Endometrium (tissue), 2 donors: ENCODE results near the gene COLQ.
"Not testable (repeated sequence)": the region's sequence is repeated elsewhere in the genome, so short reads cannot be mapped to it uniquely, and the experiment has no call there.

ENCODE experiments used
- FAIRE-seq: peaks from 2 replicates; lab custom pipeline; 2012; peaks lifted over from hg19 to GRCh38; lab: Jason Lieb, UNC
- donor health status: control.
- donor health status: control.

The COLQ gene

DNA sequence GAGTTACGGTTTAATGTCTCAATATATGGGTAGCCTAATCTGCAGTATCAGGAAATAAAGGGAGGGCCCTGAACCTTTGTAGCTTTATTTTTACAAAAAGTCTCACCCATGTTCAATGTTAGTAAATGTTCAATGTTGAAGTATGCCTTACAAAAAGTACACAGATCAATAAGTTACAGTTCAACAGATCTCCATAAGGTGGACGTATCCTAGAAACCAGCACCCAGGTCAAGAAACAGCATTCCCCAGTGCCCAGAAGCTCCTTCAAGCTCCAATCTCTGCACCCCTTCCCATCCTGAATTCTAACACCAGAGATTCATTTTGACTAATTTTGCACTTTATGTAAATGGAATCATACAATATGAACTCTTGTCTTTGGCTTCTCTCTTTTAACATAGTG lies 31.3 kb downstream of the COLQ start:
- no peak for FAIRE-seq

DNA sequence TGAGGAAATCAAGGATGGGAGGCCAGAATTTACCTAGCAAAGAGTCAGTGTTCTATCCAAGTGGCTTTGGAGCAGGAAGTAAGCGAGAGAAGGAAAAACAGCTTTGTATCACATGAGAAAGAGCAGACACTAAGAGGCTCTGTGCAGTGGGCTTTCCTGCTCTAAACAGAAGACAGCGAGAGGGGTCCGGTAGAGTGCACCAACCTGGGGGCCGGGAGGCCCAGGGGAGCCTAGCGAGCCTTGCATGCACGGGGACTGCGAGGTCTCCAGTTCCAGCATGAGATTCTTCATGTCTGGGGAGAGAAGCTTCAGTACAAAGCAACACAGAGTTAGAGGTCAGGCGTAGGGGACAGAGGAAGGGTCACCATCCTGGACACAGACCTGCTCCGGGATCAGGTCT lies 33.5 kb downstream of the COLQ start:
- no peak for FAIRE-seq

DNA sequence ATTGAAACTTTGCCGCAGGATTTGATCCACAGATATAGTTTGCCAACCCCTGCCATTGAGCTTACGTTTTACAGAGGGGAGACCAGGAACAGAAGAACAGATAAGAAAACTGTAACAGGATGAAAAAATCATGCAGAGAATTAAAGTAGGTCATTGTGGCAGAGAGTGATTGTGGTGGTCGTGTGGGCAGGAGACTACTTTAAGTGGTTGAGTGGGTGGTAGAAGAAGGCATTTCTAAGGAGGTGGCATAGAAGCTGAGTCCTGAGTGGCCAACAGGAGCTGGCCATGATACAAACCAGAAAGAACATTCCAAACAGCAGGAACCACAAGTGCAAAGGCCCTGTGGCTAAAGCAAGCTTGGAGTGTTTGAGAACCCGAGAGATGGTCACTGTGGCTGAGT lies 34.5 kb downstream of the COLQ start:
- FAIRE-seq = no peak

DNA sequence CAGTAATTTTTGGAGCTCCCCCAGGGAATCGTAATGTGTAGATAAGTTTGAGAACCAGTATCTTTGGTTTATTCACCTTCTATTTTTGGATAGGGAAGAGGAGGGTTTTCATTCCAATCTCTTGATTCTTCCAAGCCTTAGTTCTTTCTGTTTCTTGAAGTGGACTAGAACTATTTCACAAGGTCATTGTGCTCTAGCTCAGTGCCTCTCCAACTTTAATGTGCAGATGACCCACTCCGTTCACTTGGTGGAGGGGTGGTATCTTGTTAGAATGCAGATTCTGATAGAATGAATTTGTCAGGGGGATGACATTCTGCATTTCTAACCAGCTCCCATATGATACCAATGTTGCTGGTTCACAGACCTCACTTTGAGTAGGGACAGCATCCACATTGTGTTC lies 35.5 kb downstream of the COLQ start:
- no peak for FAIRE-seq

DNA sequence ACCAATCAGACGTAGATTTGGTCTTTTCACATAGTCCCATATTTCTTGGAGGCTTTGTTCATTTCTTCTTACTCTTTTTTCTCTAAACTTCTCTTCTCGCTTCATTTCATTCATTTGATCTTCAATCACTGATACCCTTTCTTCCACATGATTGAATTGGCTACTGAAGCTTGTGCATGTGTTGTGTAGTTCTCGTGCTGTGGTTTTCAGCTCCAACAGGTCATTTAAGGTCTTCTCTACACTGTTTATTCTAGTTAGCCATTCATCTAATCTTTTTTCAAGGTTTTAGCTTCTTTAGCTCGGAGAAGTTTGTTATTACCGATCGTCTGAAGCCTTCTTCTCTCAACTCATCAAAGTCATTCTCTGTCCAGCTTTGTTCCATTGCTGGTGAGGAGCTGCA lies 37.0 kb downstream of the COLQ start:
- not testable (repeated sequence) for FAIRE-seq

DNA sequence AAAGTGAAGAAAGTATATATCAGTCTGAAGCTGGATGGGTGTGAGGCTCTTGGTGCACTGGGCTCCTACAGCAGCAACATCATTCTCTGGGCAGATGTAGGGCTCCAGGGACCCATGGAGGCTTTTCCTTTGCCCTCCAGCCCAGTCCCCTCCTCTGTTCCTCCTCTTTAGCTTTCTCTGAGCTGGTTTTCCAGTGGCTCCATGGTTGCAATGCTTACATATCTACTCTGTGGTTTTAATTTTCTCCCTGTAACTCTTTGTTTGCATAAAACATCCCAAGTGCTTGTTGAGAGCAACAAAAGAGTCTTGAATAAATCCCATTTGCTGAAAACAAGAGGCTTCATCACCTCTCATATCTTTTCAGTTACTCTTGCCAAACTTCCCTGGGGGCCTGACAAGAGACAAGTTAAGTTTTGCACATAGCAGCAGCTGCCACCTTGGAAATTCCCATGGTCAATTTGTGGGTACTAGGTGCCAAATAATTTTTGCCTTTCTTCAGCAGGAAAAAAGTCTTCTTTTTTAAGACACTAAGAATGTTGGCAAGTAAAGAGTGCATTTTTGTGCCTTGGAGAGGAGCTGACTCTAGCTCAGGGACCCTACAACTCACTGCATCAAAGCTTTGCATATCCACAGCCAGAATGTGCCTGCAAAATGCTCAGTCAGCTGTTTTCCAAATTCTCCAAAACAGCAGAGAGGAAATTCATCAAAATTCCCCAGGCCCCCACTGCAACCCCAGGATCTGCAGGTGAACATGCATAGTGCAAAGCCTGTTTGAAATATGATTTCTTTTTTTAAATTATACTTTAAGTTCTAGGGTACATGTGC lies 41.9 kb downstream of the COLQ start:
- FAIRE-seq = no peak

DNA sequence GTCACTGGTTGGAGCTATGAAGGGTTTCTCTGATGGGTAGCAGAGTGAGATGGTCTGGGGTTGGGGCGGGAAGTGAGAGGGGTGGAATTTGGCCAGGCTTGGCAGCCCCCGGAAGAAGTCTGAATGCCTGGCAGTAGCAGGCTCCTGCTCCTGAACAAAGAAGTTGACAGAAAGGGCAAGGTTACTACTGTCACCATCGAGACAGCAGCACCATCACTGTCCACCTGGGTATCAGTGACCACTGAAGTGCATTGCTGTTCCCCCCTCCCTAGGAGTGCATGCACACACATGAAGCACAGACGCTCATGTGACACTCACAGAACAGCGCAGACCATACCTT lies 42.9 kb downstream of the COLQ start:
- no peak for FAIRE-seq

DNA sequence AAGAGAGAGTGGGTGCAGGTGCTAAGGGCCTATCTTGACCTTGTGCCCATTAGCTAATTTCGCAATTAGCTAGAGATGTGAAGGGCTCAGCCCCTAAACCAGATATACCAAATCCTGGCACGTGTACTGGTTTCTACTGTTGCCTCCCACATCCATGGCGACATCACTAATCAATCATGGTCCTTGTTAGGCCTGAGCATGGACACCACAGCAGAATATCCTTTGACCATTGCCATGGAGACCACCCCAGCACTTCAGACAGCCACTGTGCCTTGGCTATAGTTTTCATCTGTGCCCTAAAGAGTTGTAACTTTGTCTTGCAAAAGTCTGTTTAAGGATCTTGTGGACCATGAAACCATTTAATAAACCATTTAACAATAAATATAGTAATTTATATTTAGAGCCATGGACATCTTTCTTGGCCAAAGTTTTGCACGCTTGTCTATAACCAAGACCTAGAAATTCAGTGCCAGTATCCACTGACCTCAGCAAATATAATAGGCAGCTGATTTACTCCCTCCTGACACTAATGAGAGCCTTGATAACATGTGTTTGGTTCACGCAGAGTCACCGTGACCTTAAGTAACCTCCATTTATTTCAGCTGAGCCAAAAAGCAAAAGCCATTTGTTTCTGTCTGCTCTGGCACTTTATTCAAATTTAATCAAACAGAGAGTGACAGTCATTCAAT lies 43.4 kb downstream of the COLQ start:
- FAIRE-seq = no peak

DNA sequence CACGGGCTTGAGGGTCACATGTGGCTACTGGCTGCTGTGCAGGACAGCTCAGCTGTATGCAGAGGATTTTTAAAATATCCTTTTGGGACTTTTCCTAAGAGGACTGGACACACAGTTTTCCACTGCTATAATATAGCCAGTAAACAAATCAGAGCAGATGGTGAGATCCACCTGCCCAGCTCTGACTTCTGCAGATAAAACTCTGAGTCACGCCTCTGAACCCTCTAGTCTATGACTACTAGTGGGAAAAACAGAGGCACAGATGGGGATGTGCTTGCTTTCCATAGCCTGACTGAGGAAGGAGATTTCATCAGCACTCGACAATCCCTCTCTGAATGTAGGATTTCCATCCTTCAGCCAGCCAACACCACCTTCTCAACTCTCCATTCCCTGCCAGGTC lies 45.1 kb downstream of the COLQ start:
- FAIRE-seq = no peak

DNA sequence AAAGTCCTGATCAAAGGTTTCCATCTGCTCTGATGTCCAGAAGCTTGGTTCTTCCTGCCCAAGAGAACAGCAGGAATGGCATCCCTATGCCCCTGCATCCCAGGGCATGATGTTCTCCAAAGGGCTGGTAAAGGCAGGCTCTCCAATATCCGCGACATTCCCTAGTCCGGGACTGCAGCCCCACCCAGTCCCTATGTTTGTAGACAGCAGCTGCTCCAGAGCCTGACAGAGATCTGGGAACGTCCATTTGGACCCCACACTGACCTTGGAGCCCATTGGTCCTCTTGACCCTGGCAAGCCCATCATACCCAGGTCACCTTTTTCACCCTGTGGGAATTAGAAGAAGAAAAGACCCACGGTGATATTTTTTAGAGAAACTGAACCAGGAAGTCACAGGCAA lies 46.3 kb downstream of the COLQ start:
- FAIRE-seq = no peak

DNA sequence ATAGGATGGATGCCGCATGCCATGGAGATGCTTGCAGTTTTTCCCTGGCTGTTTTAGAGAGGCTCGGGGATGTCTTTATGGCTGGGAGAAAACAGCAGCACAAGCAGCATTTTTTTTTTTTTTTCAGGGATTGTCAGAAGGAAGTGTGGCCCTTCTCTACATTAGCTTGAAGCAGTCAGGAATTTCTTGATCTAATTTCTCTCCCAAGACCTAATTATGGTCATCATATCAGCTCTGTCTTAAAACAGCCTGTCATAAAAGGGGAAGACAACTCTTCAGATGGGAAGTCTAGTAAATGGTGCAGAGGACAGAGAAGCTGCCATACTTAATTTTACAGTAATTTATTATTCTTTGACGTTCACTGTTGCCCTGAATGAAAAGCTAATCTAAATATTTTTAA lies 49.6 kb downstream of the COLQ start:
- no peak for FAIRE-seq

DNA sequence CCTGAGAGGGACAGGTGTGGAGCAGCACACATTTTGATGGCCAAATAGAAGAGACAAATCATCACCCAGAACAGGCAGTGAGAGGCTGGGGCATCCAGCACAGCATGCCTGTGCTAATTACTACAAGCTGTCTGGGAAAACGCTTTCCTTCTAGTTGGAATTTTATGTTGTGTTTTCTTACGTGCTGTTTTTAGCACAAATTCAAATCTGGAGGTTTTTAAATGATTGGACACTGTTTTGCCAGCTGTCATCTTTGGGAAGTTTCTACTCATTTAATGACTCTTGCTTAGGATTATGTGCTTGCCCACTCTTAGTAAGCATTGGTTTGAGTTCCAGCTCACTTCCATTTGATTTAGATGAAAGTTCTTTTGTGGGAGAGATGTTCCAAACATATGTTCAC lies 50.7 kb downstream of the COLQ start:
- no peak for FAIRE-seq

DNA sequence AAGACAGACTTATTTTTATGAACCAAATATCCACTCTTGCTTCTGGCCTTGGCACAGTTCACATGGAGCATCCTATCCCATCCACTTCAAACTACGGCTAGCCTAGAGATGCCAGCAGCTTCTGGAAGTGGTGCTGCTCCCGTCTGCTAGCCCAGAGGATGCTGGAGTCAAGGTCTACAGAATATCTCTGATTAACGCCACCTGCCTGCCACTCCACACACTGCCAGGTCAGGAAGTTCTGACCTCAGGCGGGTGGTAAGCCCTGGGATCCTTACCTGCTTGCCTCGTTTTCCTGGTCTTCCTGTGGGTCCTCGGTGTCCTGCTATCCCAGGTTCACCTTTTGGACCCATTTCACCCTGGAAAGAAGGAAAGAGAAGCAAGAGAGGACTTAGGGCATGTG lies 51.2 kb downstream of the COLQ start:
- no peak for FAIRE-seq

DNA sequence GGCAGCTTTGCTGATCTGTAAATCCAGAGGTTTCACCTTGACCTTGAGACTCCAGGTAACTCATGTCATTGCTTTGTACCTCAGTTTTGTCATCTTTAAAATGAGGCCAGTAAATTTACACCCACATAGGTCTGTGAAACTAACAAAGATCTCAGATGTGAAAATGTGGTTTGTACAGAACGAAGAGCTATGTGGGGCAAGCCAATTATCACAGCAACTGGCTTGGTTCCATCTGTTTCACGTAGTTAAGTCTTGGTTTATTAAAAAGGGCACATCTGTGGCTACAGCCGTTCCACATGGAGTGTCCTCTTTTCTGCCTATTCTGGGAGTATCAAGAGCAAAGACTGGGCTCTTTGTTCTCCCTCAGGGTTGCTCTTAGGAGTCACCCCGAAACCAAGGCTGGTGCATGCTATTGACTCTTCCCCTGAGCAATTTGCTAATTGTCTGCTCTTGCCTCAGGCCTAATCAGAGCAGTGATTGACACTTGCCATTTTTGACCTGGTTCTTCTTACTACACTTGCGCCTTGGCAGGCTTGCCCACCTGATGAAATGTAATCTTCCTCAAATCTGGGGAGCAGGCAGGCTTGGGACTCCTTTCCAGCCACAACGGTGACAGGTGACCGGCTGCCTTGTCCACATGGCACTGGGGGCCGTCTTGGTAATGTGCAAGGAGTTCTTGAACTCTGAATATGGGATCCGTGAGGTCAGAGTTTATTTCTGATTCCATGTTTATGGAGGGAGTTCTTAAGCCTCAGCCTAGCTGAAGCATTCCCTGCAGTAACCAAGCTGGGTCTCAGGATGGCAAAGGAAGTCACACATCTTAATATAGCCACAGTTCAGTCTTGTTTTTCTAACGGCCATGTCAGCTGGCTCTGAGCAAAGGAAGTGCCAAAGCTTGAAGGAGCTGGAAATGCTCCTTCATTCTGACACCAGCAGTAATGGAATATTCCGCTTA lies 54.0 kb downstream of the COLQ start:
- no peak for FAIRE-seq

DNA sequence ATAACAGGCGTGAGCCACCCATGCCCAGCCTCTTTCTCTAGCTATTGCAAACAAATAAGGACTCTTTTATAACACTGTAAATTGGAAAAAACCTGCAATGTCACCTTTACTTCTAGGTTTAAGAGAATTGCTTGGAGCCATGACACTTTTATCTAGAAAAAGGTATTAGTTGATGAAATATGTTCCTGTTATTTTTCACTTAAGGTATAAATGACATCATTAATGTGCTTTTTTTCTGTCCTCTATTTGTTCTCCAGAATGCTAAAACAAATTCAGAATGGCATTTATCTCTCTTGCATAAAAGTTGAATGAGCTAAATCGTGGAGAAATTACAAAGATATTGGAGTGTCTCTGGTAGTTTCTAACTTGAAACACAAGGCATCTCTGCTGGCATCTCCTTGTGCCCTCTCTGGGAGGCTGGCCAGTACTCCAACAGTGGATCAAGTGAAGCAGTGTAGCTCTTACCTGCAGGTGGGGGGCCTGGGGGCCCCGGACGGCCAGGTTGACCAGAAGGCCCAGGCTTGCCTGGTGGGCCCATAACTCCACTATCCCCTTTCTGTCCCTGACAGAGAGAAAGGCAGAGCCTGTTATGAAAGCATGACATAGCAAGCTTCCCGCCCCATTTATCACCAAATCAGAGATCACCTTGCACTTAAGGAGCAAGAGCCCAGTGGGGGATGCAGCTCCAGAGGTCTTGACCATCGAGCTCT lies 55.5 kb downstream of the COLQ start:
- FAIRE-seq = no peak

DNA sequence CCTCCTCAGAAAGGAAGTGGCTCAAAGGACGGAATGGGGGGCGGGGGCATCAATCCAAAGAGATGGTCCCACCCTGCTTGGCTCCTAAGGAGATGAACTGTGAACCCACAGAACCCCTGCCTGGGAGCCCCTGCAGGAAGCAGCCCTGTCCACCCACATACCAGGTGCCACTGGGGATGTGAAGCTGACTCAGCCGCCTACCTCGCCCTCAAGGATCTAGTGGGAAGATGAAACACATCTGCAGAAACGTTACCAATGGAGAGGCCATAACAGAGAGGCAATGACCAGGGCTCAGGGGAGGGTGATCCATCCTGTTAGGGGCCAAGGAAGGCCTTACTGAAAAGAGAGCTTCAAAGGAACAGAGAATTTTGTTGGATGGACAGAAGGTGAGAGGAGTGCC lies 59.1 kb downstream of the COLQ start:
- no peak for FAIRE-seq

DNA sequence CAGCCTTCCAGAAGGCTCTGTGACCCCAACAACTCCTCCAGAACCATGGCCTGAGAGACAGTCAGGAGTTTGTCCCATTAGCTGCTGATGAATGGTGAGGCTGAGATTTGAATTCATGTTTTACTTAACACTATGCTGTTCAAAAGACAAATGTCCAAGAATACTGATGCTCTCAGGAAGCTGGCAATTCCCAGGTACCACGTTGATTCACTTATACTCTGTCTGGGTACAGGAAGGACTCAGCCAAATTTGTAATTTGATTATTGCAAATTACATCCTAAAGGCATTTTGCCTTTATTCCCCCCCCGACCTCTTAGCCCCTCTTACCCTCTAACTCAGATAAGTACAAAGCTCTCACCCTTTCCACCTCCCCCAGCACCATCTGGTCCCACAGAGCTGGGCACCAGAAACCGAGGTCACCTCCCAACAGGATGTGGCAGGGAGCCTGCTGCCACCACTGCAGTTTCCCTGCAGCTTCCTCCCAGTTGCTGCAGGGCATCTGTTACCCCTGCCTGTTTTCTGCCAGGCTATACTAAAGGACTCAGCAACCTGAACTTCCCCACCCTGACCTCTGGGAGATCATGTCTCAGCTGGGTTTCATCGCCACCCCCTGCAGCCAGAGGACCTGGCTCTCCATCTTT lies 60.5 kb downstream of the COLQ start:
- no peak for FAIRE-seq

DNA sequence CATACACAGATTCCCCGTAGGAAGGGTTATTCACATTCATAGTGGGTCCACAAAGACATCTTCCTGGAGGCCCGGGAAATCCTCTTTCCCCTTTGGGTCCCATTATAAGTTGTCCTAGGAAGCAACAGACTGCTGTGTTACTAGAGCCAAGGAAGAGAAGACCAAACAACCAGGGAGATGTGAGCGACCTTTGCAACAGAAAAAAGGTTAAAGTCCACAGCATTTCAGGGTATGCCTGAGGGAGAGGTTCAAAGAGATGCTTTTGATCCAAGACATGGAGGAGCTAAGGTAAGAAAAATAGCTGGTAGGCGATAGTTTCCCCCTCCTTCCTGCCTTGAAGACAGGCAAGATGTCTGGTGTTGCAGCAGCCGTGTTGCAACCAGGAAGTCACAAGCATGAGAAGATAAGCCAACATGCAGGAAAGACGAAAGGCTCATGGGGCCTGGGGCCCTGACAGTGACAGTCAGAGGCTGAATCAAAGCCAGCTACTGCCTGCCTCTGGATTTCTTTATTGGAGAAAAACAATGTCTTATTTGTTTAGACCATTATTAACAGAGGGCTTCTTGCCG lies 63.2 kb downstream of the COLQ start:
- no peak for FAIRE-seq

DNA sequence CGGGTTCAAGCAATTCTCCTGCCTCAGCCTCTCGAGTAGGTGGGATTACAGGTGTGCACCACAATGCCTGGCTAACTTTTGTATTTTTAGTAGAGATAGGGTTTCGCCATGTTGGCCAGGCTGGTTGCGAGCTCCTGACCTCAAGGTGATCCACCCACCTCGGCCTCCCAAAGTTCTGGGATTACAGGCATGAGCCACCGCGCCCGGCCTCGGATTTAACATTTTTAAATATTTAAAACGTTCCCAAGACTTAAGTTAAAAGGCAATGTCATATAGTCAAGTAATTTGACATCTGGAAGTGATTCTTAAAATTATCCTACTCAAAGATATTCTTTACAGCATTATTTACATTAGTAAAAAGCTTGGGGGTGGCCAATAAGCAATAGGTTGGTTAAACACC lies 64.6 kb downstream of the COLQ start:
- FAIRE-seq = not testable (repeated sequence)

DNA sequence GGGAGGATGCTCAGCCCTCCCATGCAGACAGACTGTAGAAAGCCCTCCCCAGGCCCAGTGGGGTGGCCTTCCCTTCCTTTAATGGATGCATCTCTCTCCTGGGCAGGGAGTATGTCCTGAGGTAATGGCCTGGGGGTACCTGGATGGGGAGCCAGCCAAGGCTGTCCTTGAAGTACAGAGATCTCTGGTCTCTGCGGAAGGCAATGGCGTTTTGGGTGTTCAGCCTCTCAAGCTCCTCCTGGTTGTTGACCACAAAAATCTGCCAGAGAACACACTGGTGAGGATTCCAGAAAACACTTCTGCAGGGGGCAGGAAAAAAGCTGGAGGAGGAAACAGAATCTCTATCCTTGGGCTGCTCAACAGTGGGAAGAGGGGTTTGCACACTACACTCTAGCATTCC lies 65.2 kb downstream of the COLQ start:
- no peak for FAIRE-seq

DNA sequence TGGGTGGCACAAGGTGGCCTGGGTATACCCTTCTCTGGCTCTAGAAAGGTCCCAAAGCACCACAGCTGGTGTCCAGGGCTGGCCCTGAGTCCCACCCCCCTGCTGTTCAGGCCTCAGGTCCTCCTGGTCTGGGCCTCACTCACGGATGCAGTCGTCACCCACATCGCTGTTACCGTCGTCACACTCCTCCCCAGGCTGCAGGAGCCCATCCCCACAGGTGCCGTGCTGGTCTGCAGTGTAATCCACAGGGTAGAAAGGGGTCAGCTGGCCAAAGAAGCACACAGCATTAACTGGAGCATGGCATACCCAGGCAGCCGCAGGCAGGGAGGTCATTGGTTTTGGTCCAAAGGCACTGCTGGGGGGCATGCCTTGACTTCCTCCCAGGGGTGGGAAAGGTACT lies 65.8 kb downstream of the COLQ start:
- FAIRE-seq = no peak
